Testis (tissue), 2 donors: ENCODE results near the gene VPS37B.

ENCODE experiments used
- CTCF ChIP-seq, 3 experiments: fragments of 450-650 bp in 2 of 3; fragments of 200-600 bp in 1 of 3; sonication (generic) in 1 of 3; IDR thresholded peaks; one replicate each; pipeline ENCODE4 v1.5.1; 2016 to 2019; ENCODE audit warnings: antibody characterized with exemption in 3 of 3, mild to moderate bottlenecking in 2 of 3, moderate library complexity in 1 of 3
- POLR2A ChIP-seq: fragments of 450-650 bp; IDR thresholded peaks from one replicate; pipeline ENCODE4 v1.6.1; 2017; ENCODE audit warnings: antibody characterized with exemption, mild to moderate bottlenecking, moderate library complexity

- TF ChIP-seq CTCF (IDR thresholded peaks at IDR 0.05) (no peak), POLR2A (no peak)
These were observed 36.5 kb downstream of the VPS37B start for GRCh38 chr12:122859303-122860039.
